ENCODE results near the gene ELL.

DNA sequence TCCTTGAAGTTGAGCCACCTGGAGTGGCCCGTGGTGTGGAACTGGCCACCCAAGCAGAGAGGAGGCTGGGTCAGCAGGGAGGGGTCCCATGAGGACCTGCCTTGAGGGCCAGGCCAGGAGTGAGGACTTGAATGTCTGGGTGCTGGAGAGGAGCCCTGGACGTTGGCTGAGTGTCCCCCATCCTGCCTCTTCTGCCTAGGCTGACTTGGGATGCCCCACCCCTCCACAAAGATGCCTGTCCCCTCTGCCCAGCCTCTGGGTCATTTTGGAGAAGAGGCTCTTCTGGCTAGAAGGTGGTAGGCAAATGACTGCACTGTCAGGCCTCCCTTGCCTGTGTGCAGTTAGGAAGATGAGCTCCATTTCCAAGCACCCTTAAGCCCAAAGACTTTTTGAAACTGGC lies 100.9 kb downstream of the ELL start:
- TF ChIP-seq, protein P1, sequence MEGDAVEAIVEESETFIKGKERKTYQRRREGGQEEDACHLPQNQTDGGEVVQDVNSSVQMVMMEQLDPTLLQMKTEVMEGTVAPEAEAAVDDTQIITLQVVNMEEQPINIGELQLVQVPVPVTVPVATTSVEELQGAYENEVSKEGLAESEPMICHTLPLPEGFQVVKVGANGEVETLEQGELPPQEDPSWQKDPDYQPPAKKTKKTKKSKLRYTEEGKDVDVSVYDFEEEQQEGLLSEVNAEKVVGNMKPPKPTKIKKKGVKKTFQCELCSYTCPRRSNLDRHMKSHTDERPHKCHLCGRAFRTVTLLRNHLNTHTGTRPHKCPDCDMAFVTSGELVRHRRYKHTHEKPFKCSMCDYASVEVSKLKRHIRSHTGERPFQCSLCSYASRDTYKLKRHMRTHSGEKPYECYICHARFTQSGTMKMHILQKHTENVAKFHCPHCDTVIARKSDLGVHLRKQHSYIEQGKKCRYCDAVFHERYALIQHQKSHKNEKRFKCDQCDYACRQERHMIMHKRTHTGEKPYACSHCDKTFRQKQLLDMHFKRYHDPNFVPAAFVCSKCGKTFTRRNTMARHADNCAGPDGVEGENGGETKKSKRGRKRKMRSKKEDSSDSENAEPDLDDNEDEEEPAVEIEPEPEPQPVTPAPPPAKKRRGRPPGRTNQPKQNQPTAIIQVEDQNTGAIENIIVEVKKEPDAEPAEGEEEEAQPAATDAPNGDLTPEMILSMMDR (conservative IDR thresholded peaks at IDR 0.05 in 1 of 2, IDR thresholded peaks at IDR 0.05 in 1 of 2; ENCODE audit: extremely low read depth in 1 of 2, insufficient read depth in 1 of 2, low read depth in 1 of 2, low read length in 2 of 2), result no peak
- TF ChIP-seq EZH2 (IDR thresholded peaks at IDR 0.05; ENCODE audit: borderline replicate concordance, low read length), result no peak

All from mammary epithelial cell (primary cell).